HUES64 (cell line): ENCODE data around the gene MSI2.
"Not testable (repeated sequence)": the region's sequence is repeated elsewhere in the genome, so short reads cannot be mapped to it uniquely, and the experiment has no call there.

ENCODE experiments used
- H3K27ac ChIP-seq: 2 replicates; pipeline ENCODE4 v1.7.0; 2013; ENCODE audit warnings: low read depth, low read length, inconsistent platforms
- H3K27me3 ChIP-seq: 2 replicates; pipeline ENCODE4 v1.6.1; 2013; ENCODE audit warnings: mild to moderate bottlenecking, low read length; ENCODE audit not compliant: insufficient read depth
- H3K36me3 ChIP-seq: 2 replicates; pipeline ENCODE4 v1.6.1; 2013; ENCODE audit warnings: mild to moderate bottlenecking, low read length; ENCODE audit not compliant: insufficient read depth
- H3K4me1 ChIP-seq: 2 replicates; pipeline ENCODE4 v1.6.1; 2013; ENCODE audit warnings: mild to moderate bottlenecking, low read length, moderate library complexity; ENCODE audit not compliant: insufficient read depth
- H3K4me3 ChIP-seq: 2 replicates; pipeline ENCODE4 v1.5.1; 2013; ENCODE audit warnings: mild to moderate bottlenecking, low read length, moderate library complexity
- H3K9ac ChIP-seq: 2 replicates; pipeline ENCODE4 v1.6.1; 2013; ENCODE audit warnings: mild to moderate bottlenecking, low read depth, low read length
- H3K9me3 ChIP-seq: 2 replicates; pipeline ENCODE4 v1.6.1; 2013; ENCODE audit warnings: low read depth, low read length; ENCODE audit not compliant: insufficient read depth
- WGBS: fragments of 150-250, 120-280 bp; methylation state at CpG from one replicate; pipeline ENCODE4 v1.1.7; 2013; ENCODE audit warnings: missing lambda C conversion rate; 5-methylcytosine and 5-hydroxymethylcytosine counted together

MSI2 gene

DNA sequence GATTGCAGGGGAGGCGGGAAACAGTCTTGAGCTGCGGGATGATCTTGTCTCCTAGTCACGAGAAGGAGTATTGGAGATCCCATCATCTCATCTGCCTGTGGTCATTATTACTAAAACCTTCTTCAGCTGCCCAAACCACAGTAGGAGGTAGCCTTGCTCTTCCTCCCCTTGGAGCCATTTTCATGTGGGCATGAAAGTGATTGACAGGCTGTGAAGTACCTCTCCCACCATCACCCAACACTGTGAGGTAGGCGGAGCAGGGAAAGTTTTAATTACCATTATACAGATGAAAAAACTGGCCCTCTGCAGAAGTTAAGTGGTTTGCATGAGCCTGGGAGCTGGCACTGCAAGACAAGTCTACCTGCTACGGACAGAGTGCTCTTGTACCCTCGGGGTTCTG lies 237.3 kb downstream of the MSI2 start:
- H3K27ac ChIP-seq: no peak overlapping the region
- 94% methylated on average over 6 of the region's 6 CpGs for WGBS

DNA sequence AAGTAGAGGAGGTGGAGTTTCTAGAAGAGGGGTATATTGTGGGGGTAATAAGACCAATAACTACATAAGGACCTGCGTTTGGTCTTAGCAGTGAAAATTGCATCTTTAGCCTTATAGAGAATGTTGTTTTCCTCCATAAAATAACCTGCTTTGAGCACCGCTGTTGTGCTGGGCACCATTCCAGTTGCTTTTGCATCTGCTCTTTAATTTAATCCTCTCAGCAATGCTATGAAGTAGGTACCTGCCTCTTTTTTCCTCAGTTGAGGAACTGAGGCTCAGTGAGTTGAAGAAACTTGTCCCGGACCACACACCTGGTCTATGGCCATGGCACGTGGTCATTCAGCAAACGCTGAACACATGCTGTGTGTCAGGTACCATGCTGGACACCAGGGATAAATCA lies 238.1 kb downstream of the MSI2 start:
- Histone ChIP-seq H3K36me3 (no peaks in the 10 kb centered on the region), H3K4me1 (peaks cover 13% of the 10 kb centered on the region; the same call in 1 of the 2 replicates), H3K27ac (no peak overlapping the region), H3K9ac (no peak overlapping the region), H3K9me3 (no peaks in the 10 kb centered on the region), H3K27me3 (no peaks in the 10 kb centered on the region), H3K4me3 (no peak overlapping the region)
- WGBS: 94% methylated on average over 5 of the region's 5 CpGs

More for the DNA sequence above, 237.3 kb downstream of the MSI2 start:
- no peak overlapping the region for H3K9ac ChIP-seq
- H3K36me3 ChIP-seq: no peaks in the 10 kb centered on the region
- H3K4me1 ChIP-seq: peaks cover 13% of the 10 kb centered on the region; the same call in 1 of the 2 replicates
- no peak overlapping the region for H3K4me3 ChIP-seq
- no peaks in the 10 kb centered on the region for H3K9me3 ChIP-seq
- H3K27me3 ChIP-seq: no peaks in the 10 kb centered on the region

DNA sequence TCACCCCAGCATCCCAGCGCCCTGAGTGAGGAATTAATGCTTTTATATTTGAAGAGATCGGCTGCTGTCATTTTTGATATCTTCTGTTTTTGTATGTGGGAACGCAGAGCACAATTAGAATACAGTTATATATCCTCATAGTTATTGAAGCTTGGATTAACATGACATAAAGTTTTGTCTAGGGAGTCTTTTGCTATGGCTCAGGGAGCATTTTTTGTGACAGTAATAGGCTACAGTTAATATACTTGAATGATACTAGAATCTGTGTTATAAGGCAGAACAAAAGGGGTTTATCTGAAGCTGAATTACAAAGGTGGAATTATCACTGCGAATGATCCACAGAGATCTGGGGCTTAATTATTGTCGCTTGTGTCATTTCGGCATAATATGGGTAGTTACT lies 239.4 kb downstream of the MSI2 start:
- Histone ChIP-seq H3K27ac (no peak overlapping the region), H3K9me3 (no peaks in the 10 kb centered on the region), H3K36me3 (no peaks in the 10 kb centered on the region), H3K4me1 (peaks cover 8% of the 10 kb centered on the region; the same call in 1 of the 2 replicates), H3K27me3 (no peaks in the 10 kb centered on the region), H3K9ac (no peak overlapping the region), H3K4me3 (no peak overlapping the region)
- WGBS: 97% methylated on average over 3 of the region's 6 CpGs

DNA sequence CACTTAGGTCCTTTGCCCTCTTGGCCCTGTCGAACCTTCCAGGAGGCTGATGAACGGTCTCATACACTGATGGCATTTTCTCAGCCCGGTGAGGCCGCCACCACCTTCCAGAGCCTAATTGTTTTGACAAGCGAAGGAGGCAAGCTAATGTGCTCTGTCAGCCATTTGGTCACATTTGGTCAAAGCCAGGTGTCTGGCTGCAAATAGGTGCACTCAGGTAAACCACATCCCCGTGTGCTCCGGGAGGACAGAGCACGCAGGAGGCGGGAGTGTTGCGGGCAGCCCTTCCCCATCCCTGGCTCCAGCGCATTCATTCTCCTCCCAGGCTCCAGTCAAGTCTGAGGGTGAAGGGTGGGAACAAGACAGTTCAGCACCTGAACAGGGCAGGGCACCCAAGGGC lies 240.1 kb downstream of the MSI2 start:
- H3K27ac ChIP-seq: no peak overlapping the region
- no peak overlapping the region for H3K9ac ChIP-seq
- no peaks in the 10 kb centered on the region for H3K9me3 ChIP-seq
- H3K4me3 ChIP-seq: no peak overlapping the region
- no peaks in the 10 kb centered on the region for H3K27me3 ChIP-seq
- 94% methylated on average over 11 of the region's 11 CpGs for WGBS
- H3K36me3 ChIP-seq: no peaks in the 10 kb centered on the region
- 0 out of 2 replicates have a peak, but pooled peaks cover 4% of the 10 kb centered on the region for H3K4me1 ChIP-seq

DNA sequence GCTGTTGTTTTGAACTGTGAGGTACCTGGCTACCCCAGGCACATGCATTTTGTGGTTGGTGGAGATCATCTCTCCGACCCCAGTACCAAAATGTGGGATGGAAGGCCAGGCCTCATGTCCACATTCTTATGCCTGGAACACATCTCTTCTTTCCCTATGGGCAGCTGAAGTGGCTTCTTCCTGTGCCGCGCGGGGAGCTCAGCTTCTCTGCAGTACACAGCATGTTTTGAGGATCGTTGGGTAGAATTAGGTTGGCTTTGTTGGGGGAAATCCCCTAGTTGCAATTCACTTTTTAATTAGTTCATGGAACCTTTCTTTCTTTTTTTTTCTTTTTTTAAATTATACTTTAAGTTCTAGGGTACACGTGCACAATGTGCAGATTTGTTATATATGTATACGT lies 242.1 kb downstream of the MSI2 start:
- no peaks in the 10 kb centered on the region for H3K36me3 ChIP-seq
- no peaks in the 10 kb centered on the region for H3K27me3 ChIP-seq
- H3K9ac ChIP-seq: no peak overlapping the region
- no peak overlapping the region for H3K27ac ChIP-seq
- 0 out of 2 replicates have a peak, but pooled peaks cover 4% of the 10 kb centered on the region for H3K4me1 ChIP-seq
- no peaks in the 10 kb centered on the region for H3K9me3 ChIP-seq
- H3K4me3 ChIP-seq: no peak overlapping the region
- 95% methylated on average over 5 of the region's 7 CpGs for WGBS

DNA sequence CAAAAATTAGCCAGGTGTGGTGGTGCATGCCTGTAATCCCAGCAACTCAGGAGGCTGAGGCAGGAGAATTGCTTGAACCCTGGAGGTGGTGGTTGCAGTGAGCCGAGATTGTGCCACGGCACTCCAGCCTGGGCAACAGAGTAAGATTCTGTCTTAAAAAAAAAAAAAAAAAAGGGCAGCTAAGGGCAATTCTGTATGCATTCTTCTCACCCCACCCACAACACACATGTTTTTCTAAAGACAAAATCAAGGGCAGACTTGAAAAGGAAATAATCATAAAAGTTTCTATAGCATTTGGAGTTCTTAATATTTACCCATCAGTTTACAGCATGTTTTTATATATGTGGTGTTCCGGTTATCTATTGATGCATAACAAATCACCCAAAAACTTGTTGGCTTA lies 242.9 kb downstream of the MSI2 start:
- H3K36me3 ChIP-seq, H3K9me3 ChIP-seq, H3K4me3 ChIP-seq, H3K9ac ChIP-seq, H3K27me3 ChIP-seq, H3K27ac ChIP-seq, H3K4me1 ChIP-seq: not testable (repeated sequence)
- 100% methylated on average over 3 of the region's 3 CpGs for WGBS

DNA sequence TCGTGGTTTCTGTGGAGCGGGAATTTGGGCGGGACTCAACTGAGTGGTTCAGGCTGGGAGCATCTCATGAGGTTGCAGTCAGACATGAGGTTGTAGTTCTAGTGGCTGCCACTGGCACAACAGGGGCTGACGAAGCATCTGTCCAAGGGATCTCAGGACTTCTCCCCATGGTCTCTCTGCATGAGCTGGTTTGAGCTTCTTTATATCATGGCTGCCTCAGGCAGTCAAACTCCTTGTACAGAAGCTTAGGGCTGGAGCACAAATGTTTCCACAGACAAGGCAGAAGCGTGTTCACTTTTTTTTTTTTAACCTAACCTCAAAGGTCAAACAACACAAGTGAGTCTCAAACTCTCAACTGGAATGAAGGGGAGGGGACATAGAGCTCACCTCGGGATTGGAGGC lies 243.3 kb downstream of the MSI2 start:
- Histone ChIP-seq H3K36me3 (no peaks in the 10 kb centered on the region), H3K27ac (no peak overlapping the region), H3K4me1 (0 out of 2 replicates have a peak, but pooled peaks cover 4% of the 10 kb centered on the region), H3K27me3 (no peaks in the 10 kb centered on the region), H3K9me3 (no peaks in the 10 kb centered on the region), H3K4me3 (no peak overlapping the region), H3K9ac (no peak overlapping the region)
- WGBS: 93% methylated on average over 6 of the region's 6 CpGs

DNA sequence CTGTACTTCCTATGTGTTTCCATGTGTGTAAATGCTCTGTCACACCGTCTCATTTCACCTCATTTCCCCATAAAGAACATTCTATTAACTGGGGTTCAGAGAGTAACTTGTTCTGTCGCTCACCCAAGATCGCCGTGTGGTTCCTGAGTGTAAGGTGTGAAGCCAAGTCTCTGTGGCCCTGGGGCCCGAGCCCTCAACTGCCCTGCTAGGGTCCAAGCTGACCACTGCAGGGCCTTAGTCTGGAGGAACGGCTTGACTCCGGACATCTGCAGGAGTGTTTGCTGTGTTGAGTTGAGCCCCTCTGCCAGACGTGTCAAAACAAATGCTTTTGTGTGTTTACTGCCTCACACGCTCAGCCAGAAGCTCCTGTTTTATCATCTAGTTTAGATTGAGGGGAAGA lies 244.7 kb downstream of the MSI2 start:
- H3K4me3 ChIP-seq: no peak overlapping the region
- WGBS: 94% methylated on average over 9 of the region's 9 CpGs
- H3K4me1 ChIP-seq: peaks cover 11% of the 10 kb centered on the region
- no peaks in the 10 kb centered on the region for H3K9me3 ChIP-seq
- H3K27me3 ChIP-seq: no peaks in the 10 kb centered on the region
- no peak overlapping the region for H3K27ac ChIP-seq
- H3K36me3 ChIP-seq: no peaks in the 10 kb centered on the region
- no peak overlapping the region for H3K9ac ChIP-seq

DNA sequence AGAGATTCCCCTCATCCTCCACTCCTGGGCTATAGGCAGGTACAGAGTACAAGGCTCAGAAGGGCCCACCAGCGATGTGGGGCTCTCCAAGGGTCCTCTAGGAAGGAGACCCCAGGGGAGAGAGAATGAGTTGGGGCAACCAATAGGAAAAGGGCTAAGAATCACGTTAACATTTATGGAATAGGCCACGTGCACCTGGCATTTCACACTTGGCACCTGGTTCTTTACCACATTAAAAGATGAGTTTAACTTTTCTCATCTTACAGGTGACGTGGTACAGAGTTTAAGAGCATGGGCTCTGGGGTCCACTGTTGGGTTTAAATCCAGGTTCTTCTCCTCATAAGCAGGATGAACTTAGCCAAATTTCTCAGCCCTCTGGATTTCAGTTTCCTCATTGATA lies 245.7 kb downstream of the MSI2 start:
- Histone ChIP-seq H3K27ac (no peak overlapping the region), H3K4me1 (peaks cover 20% of the 10 kb centered on the region), H3K36me3 (no peaks in the 10 kb centered on the region), H3K4me3 (no peak overlapping the region), H3K27me3 (no peaks in the 10 kb centered on the region), H3K9ac (no peak overlapping the region), H3K9me3 (no peaks in the 10 kb centered on the region)
- WGBS: 87% methylated on average over 4 of the region's 4 CpGs

DNA sequence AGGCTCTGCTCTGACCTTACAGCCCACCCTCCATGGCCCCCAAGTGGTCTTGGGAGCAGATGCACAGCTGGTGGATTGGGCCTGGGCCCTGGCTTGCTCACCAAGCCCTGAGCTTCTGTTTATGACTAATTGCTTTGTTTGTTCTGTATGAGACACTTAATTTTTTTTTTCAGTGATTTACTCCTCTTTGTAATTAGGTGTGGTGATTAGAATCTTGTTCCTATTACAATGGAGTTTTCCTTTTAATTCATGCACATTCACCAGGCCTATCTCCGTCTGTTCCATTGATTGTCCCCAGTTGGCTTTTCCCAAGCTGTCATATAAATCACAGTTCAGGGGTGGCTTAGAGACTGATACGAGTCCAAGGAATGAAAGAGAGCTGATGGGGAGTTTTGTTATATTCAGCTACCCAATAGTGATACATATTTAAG lies 246.5 kb downstream of the MSI2 start:
- no peak overlapping the region for H3K27ac ChIP-seq
- 92% methylated on average over 2 of the region's 2 CpGs for WGBS

DNA sequence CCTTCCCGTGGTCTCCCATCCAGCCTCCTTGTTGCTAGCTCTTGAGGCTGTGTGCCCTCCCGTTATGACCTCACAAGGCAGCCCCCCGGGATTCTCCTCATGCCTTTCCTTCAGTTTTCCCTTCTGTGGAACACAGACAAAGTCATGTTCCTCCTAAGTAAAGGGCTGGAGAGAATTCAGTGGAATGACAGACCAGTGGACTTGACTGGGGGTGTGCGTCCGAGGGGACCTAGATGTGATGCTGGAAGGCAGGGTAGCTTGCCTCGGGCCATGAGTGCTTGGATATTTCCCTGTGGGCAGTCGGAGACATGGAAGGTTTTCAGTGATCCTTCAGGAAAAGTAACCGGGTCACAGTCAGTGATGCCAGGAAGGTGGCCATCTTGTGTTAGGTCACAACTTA lies 247.9 kb downstream of the MSI2 start:
- no peaks in the 10 kb centered on the region for H3K36me3 ChIP-seq
- H3K27me3 ChIP-seq: no peaks in the 10 kb centered on the region
- 94% methylated on average over 8 of the region's 8 CpGs for WGBS
- no peak overlapping the region for H3K27ac ChIP-seq
- H3K9me3 ChIP-seq: no peaks in the 10 kb centered on the region
- H3K4me1 ChIP-seq: peaks cover 22% of the 10 kb centered on the region
- no peak overlapping the region for H3K9ac ChIP-seq
- H3K4me3 ChIP-seq: no peak overlapping the region

More for the DNA sequence above, 246.5 kb downstream of the MSI2 start:
- no peak overlapping the region for H3K4me3 ChIP-seq
- no peaks in the 10 kb centered on the region for H3K9me3 ChIP-seq
- no peaks in the 10 kb centered on the region for H3K27me3 ChIP-seq
- no peak overlapping the region for H3K9ac ChIP-seq
- no peaks in the 10 kb centered on the region for H3K36me3 ChIP-seq
- peaks cover 25% of the 10 kb centered on the region for H3K4me1 ChIP-seq
